Mononuclear cell (primary cell): ENCODE data around the gene PIGM. TPM values are rescaled to one million over a fixed set of nuclear protein-coding genes. Genes with fewer than 3 reads are reported as not detected.

ENCODE experiments used
- H3K27me3 ChIP-seq: 2 replicates; pipeline ENCODE4 v1.6.0; 2011; ENCODE audit warnings: low read length, control low read depth; ENCODE audit not compliant: insufficient read depth
- H3K4me1 ChIP-seq: 2 replicates; pipeline ENCODE4 v1.5.1; 2011; ENCODE audit warnings: mild to moderate bottlenecking, low read length, control low read depth; ENCODE audit not compliant: insufficient read depth
- H3K4me3 ChIP-seq: 2 replicates; pipeline ENCODE4 v1.5.1; 2011; ENCODE audit warnings: mild to moderate bottlenecking, low read length, moderate library complexity
- H3K9me3 ChIP-seq: 2 replicates; pipeline ENCODE4 v1.5.1; 2011; ENCODE audit warnings: low read depth, mild to moderate bottlenecking, control low read depth, low read length
- total RNA-seq: library from RNA; depleted of rRNA; stranded (reverse); fragments of >200 nt; gene quantifications from one replicate; pipeline ENCODE4 v1.2.3, GENCODE V29; 2012

PIGM gene
- total RNA-seq, 1 donor, result 1.6 TPM

- Histone ChIP-seq H3K4me1 (peaks cover 10% of the 10 kb centered on the region), H3K9me3 (no peaks in the 10 kb centered on the region), H3K4me3 (no peak overlapping the region), H3K27me3 (no peaks in the 10 kb centered on the region)
Observed at GRCh38 chr1:159992161-159992560, 39.6 kb downstream of the PIGM start.

- Histone ChIP-seq H3K9me3 (no peaks in the 10 kb centered on the region), H3K27me3 (peaks cover 3% of the 10 kb centered on the region), H3K4me3 (no peak overlapping the region), H3K4me1 (peaks cover 10% of the 10 kb centered on the region)
Observed at GRCh38 chr1:159991513-159991912, 40.3 kb downstream of the PIGM start.

GRCh38 chr1:159990005-159990404, 41.8 kb downstream of the PIGM start:
- no peak overlapping the region for H3K4me3 ChIP-seq
- peaks cover 3% of the 10 kb centered on the region for H3K27me3 ChIP-seq
- no peaks in the 10 kb centered on the region for H3K9me3 ChIP-seq
- H3K4me1 ChIP-seq, result peaks cover 10% of the 10 kb centered on the region

GRCh38 chr1:159989581-159989980, 42.2 kb downstream of the PIGM start:
- H3K4me3 ChIP-seq, result no peak overlapping the region
- H3K27me3 ChIP-seq, result peaks cover 3% of the 10 kb centered on the region
- peaks cover 10% of the 10 kb centered on the region for H3K4me1 ChIP-seq

GRCh38 chr1:159988006-159988405, 43.8 kb downstream of the PIGM start:
- peaks cover 10% of the 10 kb centered on the region for H3K4me1 ChIP-seq
- peaks cover 9% of the 10 kb centered on the region for H3K27me3 ChIP-seq
- H3K4me3 ChIP-seq, result no peak overlapping the region
- no peaks in the 10 kb centered on the region for H3K9me3 ChIP-seq

More at GRCh38 chr1:159989581-159989980, 42.2 kb downstream of the PIGM start:
- no peaks in the 10 kb centered on the region for H3K9me3 ChIP-seq

GRCh38 chr1:159987186-159987585, 44.6 kb downstream of the PIGM start:
- Histone ChIP-seq H3K4me3 (no peak overlapping the region), H3K27me3 (peaks cover 9% of the 10 kb centered on the region), H3K9me3 (no peaks in the 10 kb centered on the region), H3K4me1 (peaks cover 10% of the 10 kb centered on the region)

GRCh38 chr1:159986531-159986930, 45.3 kb downstream of the PIGM start:
- Histone ChIP-seq H3K4me1 (peaks cover 3% of the 10 kb centered on the region), H3K9me3 (no peaks in the 10 kb centered on the region), H3K27me3 (peaks cover 9% of the 10 kb centered on the region), H3K4me3 (no peak overlapping the region)

GRCh38 chr1:159986093-159986492, 45.7 kb downstream of the PIGM start:
- Histone ChIP-seq H3K4me1 (no peaks in the 10 kb centered on the region), H3K9me3 (no peaks in the 10 kb centered on the region), H3K4me3 (no peak overlapping the region), H3K27me3 (peaks cover 9% of the 10 kb centered on the region)

GRCh38 chr1:159985473-159985872, 46.3 kb downstream of the PIGM start:
- Histone ChIP-seq H3K27me3 (peaks cover 9% of the 10 kb centered on the region), H3K4me3 (no peak overlapping the region), H3K9me3 (no peaks in the 10 kb centered on the region), H3K4me1 (no peaks in the 10 kb centered on the region)

GRCh38 chr1:159983681-159984080, 48.1 kb downstream of the PIGM start:
- Histone ChIP-seq H3K27me3 (peaks cover 9% of the 10 kb centered on the region), H3K4me1 (no peaks in the 10 kb centered on the region), H3K9me3 (no peaks in the 10 kb centered on the region), H3K4me3 (no peak overlapping the region)

- H3K9me3 ChIP-seq, result no peaks in the 10 kb centered on the region
- H3K4me3 ChIP-seq, result no peak overlapping the region
- peaks cover 9% of the 10 kb centered on the region for H3K27me3 ChIP-seq
- H3K4me1 ChIP-seq, result no peaks in the 10 kb centered on the region
Observed at GRCh38 chr1:159982280-159982679, 49.5 kb downstream of the PIGM start.

GRCh38 chr1:159981351-159982055, 50.3 kb downstream of the PIGM start:
- Histone ChIP-seq H3K4me3 (no peak overlapping the region), H3K4me1 (no peaks in the 10 kb centered on the region), H3K27me3 (peaks cover 8% of the 10 kb centered on the region), H3K9me3 (no peaks in the 10 kb centered on the region)

GRCh38 chr1:159980786-159981185, 51.0 kb downstream of the PIGM start:
- Histone ChIP-seq H3K27me3 (peaks cover 8% of the 10 kb centered on the region), H3K4me1 (no peaks in the 10 kb centered on the region), H3K9me3 (no peaks in the 10 kb centered on the region), H3K4me3 (no peak overlapping the region)

GRCh38 chr1:159980076-159980475, 51.7 kb downstream of the PIGM start:
- no peaks in the 10 kb centered on the region for H3K9me3 ChIP-seq
- no peaks in the 10 kb centered on the region for H3K4me1 ChIP-seq
- no peak overlapping the region for H3K4me3 ChIP-seq
- H3K27me3 ChIP-seq, result peaks cover 8% of the 10 kb centered on the region

- Histone ChIP-seq H3K4me3 (no peak overlapping the region), H3K4me1 (no peaks in the 10 kb centered on the region), H3K27me3 (peaks cover 11% of the 10 kb centered on the region), H3K9me3 (no peaks in the 10 kb centered on the region)
Observed at GRCh38 chr1:159979257-159979656, 52.5 kb downstream of the PIGM start.

- H3K4me1 ChIP-seq, result no peaks in the 10 kb centered on the region
Observed at GRCh38 chr1:159978107-159978398, 53.7 kb downstream of the PIGM start.

More at GRCh38 chr1:159978107-159978398, 53.7 kb downstream of the PIGM start:
- Histone ChIP-seq H3K27me3 (peaks cover 5% of the 10 kb centered on the region), H3K9me3 (no peaks in the 10 kb centered on the region), H3K4me3 (no peak overlapping the region)
